Thyroid gland (tissue), 4 donors: Measurements from ENCODE around the gene GRIFIN.

ENCODE experiments used
- POLR2A ChIP-seq, 2 donors: fragments of 450-650 bp; IDR thresholded peaks; one replicate each; pipeline ENCODE4 v1.6.1; 2017; ENCODE audit warnings: antibody characterized with exemption in 2 of 2, mild to moderate bottlenecking in 2 of 2, moderate library complexity in 1 of 2
- TF ChIP-seq, protein P1 (sequence below), 6 experiments: fragments of 200-600 bp in 3 of 6; fragments of 450-650 bp in 3 of 6; sonication (generic) in 3 of 6; IDR thresholded peaks; one replicate each; pipeline ENCODE4 v1.5.1; 2016 to 2019; ENCODE audit warnings: antibody characterized with exemption in 6 of 6, mild to moderate bottlenecking in 2 of 6, inconsistent platforms in 1 of 6, moderate library complexity in 1 of 6

DNA sequence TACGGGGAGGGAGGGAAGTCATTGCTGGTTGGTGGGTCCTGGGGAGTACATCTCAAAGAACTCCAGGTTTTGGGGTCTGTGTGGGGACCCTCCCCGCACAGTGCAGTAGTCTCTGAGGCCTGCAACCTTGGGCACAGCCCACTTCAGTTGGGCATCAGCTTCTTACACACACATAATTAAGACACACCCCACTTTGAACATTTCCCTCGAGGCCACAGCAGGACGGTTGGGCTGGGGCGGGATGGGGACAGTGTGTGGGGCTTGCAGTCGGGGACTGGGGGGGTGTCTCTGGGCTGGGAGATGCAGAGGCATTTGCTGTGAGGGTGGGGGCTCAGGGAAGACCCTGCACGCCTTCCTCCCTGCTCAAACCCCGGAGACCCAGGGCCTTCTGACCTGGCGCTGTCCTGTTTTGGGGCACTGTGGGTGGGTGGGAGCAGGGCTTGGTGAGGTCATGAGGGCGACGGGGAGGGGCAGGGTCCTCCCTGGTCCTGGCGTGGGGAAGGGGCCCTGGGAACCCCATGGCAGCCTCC is 44.6 kb upstream of the GRIFIN start:
- TF ChIP-seq, protein P1, sequence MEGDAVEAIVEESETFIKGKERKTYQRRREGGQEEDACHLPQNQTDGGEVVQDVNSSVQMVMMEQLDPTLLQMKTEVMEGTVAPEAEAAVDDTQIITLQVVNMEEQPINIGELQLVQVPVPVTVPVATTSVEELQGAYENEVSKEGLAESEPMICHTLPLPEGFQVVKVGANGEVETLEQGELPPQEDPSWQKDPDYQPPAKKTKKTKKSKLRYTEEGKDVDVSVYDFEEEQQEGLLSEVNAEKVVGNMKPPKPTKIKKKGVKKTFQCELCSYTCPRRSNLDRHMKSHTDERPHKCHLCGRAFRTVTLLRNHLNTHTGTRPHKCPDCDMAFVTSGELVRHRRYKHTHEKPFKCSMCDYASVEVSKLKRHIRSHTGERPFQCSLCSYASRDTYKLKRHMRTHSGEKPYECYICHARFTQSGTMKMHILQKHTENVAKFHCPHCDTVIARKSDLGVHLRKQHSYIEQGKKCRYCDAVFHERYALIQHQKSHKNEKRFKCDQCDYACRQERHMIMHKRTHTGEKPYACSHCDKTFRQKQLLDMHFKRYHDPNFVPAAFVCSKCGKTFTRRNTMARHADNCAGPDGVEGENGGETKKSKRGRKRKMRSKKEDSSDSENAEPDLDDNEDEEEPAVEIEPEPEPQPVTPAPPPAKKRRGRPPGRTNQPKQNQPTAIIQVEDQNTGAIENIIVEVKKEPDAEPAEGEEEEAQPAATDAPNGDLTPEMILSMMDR (IDR thresholded peaks at IDR 0.05) = no peak
- TF ChIP-seq POLR2A (IDR thresholded peaks at IDR 0.05) = no peak
